SK-N-SH treated with all-trans-retinoic acid at 6 μM for 48 hours (cell line): ENCODE results near the gene DEFB118.

ENCODE experiments used
- ATAC-seq: fragments of 200-7000 bp; cut with Tn5 transposase; 3 replicates; pipeline ENCODE4 v1.9.1; 2020; ENCODE audit warnings: mild to moderate bottlenecking, moderate library complexity
- ARNTL ChIP-seq: fragments of 450-650 bp; formaldehyde crosslinking; IDR thresholded peaks from 2 replicates; pipeline ENCODE4 v1.5.0; 2020; ENCODE audit warnings: low read depth, mild to moderate bottlenecking, moderate library complexity, borderline replicate concordance
- BACH2 ChIP-seq: fragments of 250-450 bp; sonication (Bioruptor Pico); IDR thresholded peaks from 2 replicates; pipeline ENCODE4 v1.9.0; 2021; ENCODE audit warnings: mild to moderate bottlenecking, borderline replicate concordance
- CSDC2 ChIP-seq: fragments of 250-450 bp; sonication (Bioruptor Pico); IDR thresholded peaks from 2 replicates; pipeline ENCODE4 v1.5.0; 2020; ENCODE audit warnings: mild to moderate bottlenecking, moderate library complexity
- ESRRG ChIP-seq: fragments of 250-450 bp; sonication (Bioruptor Pico); IDR thresholded peaks from 2 replicates; pipeline ENCODE4 v1.6.1; 2021; ENCODE audit warnings: mild to moderate bottlenecking
- GLIS3 ChIP-seq: fragments of 250-450 bp; sonication (Bioruptor Pico); IDR thresholded peaks from 2 replicates; pipeline ENCODE4 v1.5.0; 2020; ENCODE audit warnings: mild to moderate bottlenecking, moderate library complexity
- ISL1 ChIP-seq: fragments of 250-450 bp; sonication (Bioruptor Pico); IDR thresholded peaks from 2 replicates; pipeline ENCODE4 v2.1.2; 2022; ENCODE audit warnings: mild to moderate bottlenecking, moderate library complexity
- OSR1 ChIP-seq: fragments of 250-450 bp; sonication (Bioruptor Pico); IDR thresholded peaks from 2 replicates; pipeline ENCODE4 v1.8.0; 2022; ENCODE audit warnings: moderate library complexity, mild to moderate bottlenecking, inconsistent platforms
- PPARA ChIP-seq: fragments of 250-450 bp; sonication (Bioruptor Pico); IDR thresholded peaks from 2 replicates; pipeline ENCODE4 v1.5.0; 2020; ENCODE audit warnings: mild to moderate bottlenecking, borderline replicate concordance
- RARB ChIP-seq: fragments of 250-450 bp; sonication (Bioruptor Pico); IDR thresholded peaks from 2 replicates; pipeline ENCODE4 v1.8.0; 2021; ENCODE audit warnings: mild to moderate bottlenecking, moderate library complexity
- SNAI2 ChIP-seq: fragments of 250-450 bp; sonication (Bioruptor Pico); IDR thresholded peaks from 2 replicates; pipeline ENCODE4 v1.5.0; 2020; ENCODE audit warnings: mild to moderate bottlenecking, moderate library complexity
- TCF4 ChIP-seq: fragments of 250-450 bp; sonication (Bioruptor Pico); IDR thresholded peaks from 2 replicates; pipeline ENCODE4 v1.8.0; 2021; ENCODE audit warnings: mild to moderate bottlenecking, moderate library complexity, borderline replicate concordance
- TOX ChIP-seq: fragments of 250-450 bp; sonication (Bioruptor Pico); IDR thresholded peaks from 2 replicates; pipeline ENCODE4 v1.8.0; 2021; ENCODE audit warnings: mild to moderate bottlenecking, moderate library complexity, borderline replicate concordance
- ZC3H10 ChIP-seq: fragments of 250-450 bp; sonication (Bioruptor Pico); IDR thresholded peaks from 2 replicates; pipeline ENCODE4 v1.5.1; 2021; ENCODE audit warnings: mild to moderate bottlenecking, moderate library complexity
- ZFP3 ChIP-seq: fragments of 250-450 bp; sonication (Bioruptor Pico); IDR thresholded peaks from 2 replicates; pipeline ENCODE4 v1.5.0; 2020; ENCODE audit warnings: mild to moderate bottlenecking, moderate library complexity
- ZFP30 ChIP-seq: fragments of 450-650 bp; formaldehyde crosslinking; IDR thresholded peaks from 2 replicates; pipeline ENCODE4 v1.5.0; 2022; ENCODE audit warnings: mild to moderate bottlenecking, moderate library complexity
- ZNF565 ChIP-seq: fragments of 450-650 bp; formaldehyde crosslinking; conservative IDR thresholded peaks from 2 replicates; pipeline ENCODE4 v1.5.0; 2020; ENCODE audit warnings: low read depth, mild to moderate bottlenecking, moderate library complexity
- ZNF70 ChIP-seq: fragments of 450-650 bp; formaldehyde crosslinking; IDR thresholded peaks from 2 replicates; pipeline ENCODE4 v1.5.0; 2020; ENCODE audit warnings: mild to moderate bottlenecking, moderate library complexity
- ZNF8 ChIP-seq: fragments of 450-650 bp; formaldehyde crosslinking; IDR thresholded peaks from 2 replicates; pipeline ENCODE4 v1.5.0; 2020; ENCODE audit warnings: mild to moderate bottlenecking, moderate library complexity
- TF ChIP-seq, protein P1 (sequence below): fragments of 250-450 bp; sonication (Bioruptor Pico); IDR thresholded peaks from 2 replicates; pipeline ENCODE4 v1.5.1; 2020; ENCODE audit warnings: low read depth, mild to moderate bottlenecking, moderate library complexity
- TF ChIP-seq, protein P2 (sequence below): fragments of 250-450 bp; sonication (Bioruptor Pico); IDR thresholded peaks from 2 replicates; pipeline ENCODE4 v1.8.0; 2021; ENCODE audit warnings: low read depth, mild to moderate bottlenecking, moderate library complexity, borderline replicate concordance
- TF ChIP-seq, protein P3 (sequence below): fragments of 250-450 bp; sonication (Bioruptor Pico); IDR thresholded peaks from 2 replicates; pipeline ENCODE4 v1.5.0; 2020; ENCODE audit warnings: mild to moderate bottlenecking, moderate library complexity
- TF ChIP-seq, protein P4 (sequence below): fragments of 250-450 bp; sonication (Bioruptor Pico); IDR thresholded peaks from 2 replicates; pipeline ENCODE4 v1.8.0; 2020; ENCODE audit warnings: mild to moderate bottlenecking, moderate library complexity, borderline replicate concordance
- TF ChIP-seq, protein P5 (sequence below): fragments of 250-450 bp; sonication (Bioruptor Pico); IDR thresholded peaks from 2 replicates; pipeline ENCODE4 v1.5.1; 2021; ENCODE audit warnings: mild to moderate bottlenecking, moderate library complexity

DEFB118 gene

DNA sequence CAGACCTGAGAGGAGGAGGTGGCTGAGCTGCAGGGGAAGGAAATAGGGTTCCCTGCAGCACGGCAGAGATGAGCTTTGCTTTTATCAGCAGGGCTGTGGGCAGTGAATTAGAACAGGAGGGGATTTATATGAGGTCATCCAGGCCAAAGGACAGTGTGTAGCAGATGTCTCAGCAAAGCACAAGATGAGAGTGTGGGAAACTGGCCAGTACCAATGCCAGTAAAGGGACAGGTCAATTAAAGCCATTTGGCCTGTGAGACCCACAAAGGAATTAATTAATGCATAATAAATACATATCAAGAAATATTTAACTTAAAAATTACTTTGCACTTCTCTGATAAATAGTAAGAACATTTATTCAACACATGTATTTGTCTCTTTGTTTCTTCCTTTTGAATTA lies 22.1 kb downstream of the DEFB118 start, which contains the start of gene DEFB119:
Gene DEFB119 (minus strand): TSS at position 101 of the 400 bp plus-strand sequence. CDS start 107 bp downstream, outside the sequence.
- no peak for TF ChIP-seq ZC3H10
- TF ChIP-seq OSR1, result no peak
- no peak for TF ChIP-seq ZNF8
- TF ChIP-seq ZNF565 (CRISPR knock-in tag), result no peak
- TF ChIP-seq BACH2 (CRISPR knock-in tag), result no peak
- TF ChIP-seq, protein P1, sequence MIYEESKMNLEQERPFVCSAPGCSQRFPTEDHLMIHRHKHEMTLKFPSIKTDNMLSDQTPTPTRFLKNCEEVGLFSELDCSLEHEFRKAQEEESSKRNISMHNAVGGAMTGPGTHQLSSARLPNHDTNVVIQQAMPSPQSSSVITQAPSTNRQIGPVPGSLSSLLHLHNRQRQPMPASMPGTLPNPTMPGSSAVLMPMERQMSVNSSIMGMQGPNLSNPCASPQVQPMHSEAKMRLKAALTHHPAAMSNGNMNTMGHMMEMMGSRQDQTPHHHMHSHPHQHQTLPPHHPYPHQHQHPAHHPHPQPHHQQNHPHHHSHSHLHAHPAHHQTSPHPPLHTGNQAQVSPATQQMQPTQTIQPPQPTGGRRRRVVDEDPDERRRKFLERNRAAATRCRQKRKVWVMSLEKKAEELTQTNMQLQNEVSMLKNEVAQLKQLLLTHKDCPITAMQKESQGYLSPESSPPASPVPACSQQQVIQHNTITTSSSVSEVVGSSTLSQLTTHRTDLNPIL (CRISPR knock-in tag), result no peak
- no peak for TF ChIP-seq ZNF70 (CRISPR knock-in tag)
- TF ChIP-seq RARB, result no peak
- TF ChIP-seq ZFP30 (CRISPR knock-in tag), result no peak
- no peak for TF ChIP-seq GLIS3 (CRISPR knock-in tag)
- TF ChIP-seq ISL1 (CRISPR knock-in tag), result no peak
- TF ChIP-seq, protein P2, sequence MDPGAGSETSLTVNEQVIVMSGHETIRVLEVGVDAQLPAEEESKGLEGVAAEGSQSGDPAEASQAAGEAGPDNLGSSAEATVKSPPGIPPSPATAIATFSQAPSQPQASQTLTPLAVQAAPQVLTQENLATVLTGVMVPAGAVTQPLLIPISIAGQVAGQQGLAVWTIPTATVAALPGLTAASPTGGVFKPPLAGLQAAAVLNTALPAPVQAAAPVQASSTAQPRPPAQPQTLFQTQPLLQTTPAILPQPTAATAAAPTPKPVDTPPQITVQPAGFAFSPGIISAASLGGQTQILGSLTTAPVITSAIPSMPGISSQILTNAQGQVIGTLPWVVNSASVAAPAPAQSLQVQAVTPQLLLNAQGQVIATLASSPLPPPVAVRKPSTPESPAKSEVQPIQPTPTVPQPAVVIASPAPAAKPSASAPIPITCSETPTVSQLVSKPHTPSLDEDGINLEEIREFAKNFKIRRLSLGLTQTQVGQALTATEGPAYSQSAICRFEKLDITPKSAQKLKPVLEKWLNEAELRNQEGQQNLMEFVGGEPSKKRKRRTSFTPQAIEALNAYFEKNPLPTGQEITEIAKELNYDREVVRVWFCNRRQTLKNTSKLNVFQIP (CRISPR knock-in tag), result no peak
- TF ChIP-seq TCF4, result no peak
- TF ChIP-seq, protein P3, sequence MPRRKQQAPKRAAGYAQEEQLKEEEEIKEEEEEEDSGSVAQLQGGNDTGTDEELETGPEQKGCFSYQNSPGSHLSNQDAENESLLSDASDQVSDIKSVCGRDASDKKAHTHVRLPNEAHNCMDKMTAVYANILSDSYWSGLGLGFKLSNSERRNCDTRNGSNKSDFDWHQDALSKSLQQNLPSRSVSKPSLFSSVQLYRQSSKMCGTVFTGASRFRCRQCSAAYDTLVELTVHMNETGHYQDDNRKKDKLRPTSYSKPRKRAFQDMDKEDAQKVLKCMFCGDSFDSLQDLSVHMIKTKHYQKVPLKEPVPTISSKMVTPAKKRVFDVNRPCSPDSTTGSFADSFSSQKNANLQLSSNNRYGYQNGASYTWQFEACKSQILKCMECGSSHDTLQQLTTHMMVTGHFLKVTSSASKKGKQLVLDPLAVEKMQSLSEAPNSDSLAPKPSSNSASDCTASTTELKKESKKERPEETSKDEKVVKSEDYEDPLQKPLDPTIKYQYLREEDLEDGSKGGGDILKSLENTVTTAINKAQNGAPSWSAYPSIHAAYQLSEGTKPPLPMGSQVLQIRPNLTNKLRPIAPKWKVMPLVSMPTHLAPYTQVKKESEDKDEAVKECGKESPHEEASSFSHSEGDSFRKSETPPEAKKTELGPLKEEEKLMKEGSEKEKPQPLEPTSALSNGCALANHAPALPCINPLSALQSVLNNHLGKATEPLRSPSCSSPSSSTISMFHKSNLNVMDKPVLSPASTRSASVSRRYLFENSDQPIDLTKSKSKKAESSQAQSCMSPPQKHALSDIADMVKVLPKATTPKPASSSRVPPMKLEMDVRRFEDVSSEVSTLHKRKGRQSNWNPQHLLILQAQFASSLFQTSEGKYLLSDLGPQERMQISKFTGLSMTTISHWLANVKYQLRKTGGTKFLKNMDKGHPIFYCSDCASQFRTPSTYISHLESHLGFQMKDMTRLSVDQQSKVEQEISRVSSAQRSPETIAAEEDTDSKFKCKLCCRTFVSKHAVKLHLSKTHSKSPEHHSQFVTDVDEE (CRISPR knock-in tag), result no peak
- no peak for ATAC-seq

DNA sequence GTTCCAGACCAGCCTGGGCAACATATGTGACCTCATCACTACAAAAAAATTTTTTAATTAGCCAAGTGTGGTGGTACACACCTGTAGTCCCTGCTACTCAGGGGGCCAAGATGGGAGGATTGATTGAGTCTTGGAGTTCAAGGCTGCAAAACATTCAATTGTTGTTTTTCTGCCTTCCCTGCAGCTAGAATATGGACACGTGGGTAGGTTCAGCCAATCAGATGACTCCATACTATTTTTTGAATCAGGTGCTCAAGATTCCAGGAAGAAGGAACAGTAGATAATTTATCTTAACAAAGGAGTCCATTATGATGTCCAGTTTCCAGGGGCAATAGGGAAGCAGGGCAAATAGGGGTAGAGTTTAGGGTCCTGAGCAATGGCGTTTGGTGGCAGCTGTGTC lies 24.4 kb downstream of the DEFB118 start:
- TF ChIP-seq ZFP3 (CRISPR knock-in tag) (no peak), ESRRG (no peak), BACH2 (CRISPR knock-in tag) (no peak), CSDC2 (CRISPR knock-in tag) (no peak), OSR1 (no peak), PPARA (CRISPR knock-in tag) (no peak), SNAI2 (CRISPR knock-in tag) (no peak), ZNF565 (CRISPR knock-in tag) (no peak), ZFP30 (CRISPR knock-in tag) (no peak), ISL1 (CRISPR knock-in tag) (no peak)
- TF ChIP-seq, protein P4, sequence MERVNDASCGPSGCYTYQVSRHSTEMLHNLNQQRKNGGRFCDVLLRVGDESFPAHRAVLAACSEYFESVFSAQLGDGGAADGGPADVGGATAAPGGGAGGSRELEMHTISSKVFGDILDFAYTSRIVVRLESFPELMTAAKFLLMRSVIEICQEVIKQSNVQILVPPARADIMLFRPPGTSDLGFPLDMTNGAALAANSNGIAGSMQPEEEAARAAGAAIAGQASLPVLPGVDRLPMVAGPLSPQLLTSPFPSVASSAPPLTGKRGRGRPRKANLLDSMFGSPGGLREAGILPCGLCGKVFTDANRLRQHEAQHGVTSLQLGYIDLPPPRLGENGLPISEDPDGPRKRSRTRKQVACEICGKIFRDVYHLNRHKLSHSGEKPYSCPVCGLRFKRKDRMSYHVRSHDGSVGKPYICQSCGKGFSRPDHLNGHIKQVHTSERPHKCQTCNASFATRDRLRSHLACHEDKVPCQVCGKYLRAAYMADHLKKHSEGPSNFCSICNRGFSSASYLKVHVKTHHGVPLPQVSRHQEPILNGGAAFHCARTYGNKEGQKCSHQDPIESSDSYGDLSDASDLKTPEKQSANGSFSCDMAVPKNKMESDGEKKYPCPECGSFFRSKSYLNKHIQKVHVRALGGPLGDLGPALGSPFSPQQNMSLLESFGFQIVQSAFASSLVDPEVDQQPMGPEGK (CRISPR knock-in tag), result no peak
- no peak for ATAC-seq

DNA sequence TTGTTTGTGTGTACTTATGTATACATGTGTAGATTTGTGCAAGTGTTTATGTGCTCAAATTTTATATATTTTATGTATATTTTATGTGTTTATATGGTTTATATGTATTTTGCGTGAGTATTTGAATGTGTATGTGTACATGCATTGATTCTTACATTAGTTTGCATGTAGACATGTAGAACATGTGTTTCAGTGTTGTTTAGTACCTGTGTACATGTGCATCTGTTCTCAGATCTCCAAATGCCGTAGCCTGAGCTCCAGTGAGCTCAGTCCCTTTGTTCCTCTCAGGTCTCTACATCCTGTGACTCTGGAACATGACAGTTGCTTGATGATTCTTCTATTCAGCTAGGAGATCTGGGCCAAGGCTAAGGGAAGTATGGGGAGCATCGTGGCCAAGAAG lies 26.5 kb downstream of the DEFB118 start:
- no peak for ATAC-seq
- TF ChIP-seq TOX (CRISPR knock-in tag), result no peak
- TF ChIP-seq, protein P5, sequence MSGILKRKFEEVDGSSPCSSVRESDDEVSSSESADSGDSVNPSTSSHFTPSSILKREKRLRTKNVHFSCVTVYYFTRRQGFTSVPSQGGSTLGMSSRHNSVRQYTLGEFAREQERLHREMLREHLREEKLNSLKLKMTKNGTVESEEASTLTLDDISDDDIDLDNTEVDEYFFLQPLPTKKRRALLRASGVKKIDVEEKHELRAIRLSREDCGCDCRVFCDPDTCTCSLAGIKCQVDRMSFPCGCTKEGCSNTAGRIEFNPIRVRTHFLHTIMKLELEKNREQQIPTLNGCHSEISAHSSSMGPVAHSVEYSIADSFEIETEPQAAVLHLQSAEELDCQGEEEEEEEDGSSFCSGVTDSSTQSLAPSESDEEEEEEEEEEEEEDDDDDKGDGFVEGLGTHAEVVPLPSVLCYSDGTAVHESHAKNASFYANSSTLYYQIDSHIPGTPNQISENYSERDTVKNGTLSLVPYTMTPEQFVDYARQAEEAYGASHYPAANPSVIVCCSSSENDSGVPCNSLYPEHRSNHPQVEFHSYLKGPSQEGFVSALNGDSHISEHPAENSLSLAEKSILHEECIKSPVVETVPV (CRISPR knock-in tag), result no peak
- TF ChIP-seq, protein P4 (CRISPR knock-in tag), result no peak
- TF ChIP-seq ARNTL, result no peak
- no peak for TF ChIP-seq OSR1
- no peak for TF ChIP-seq ZNF565 (CRISPR knock-in tag)
- no peak for TF ChIP-seq ZFP30 (CRISPR knock-in tag)
- no peak for TF ChIP-seq CSDC2 (CRISPR knock-in tag)
- no peak for TF ChIP-seq SNAI2 (CRISPR knock-in tag)
- TF ChIP-seq GLIS3 (CRISPR knock-in tag), result no peak
- TF ChIP-seq PPARA (CRISPR knock-in tag), result no peak
- TF ChIP-seq, protein P3 (CRISPR knock-in tag), result no peak
